ENCODE results near the gene HEATR5A.

HEATR5A gene

GRCh38 chr14:31391977-31392503, 28.3 kb downstream of the HEATR5A start:
- TF ChIP-seq RAD21 (IDR thresholded peaks at IDR 0.05; ENCODE audit: low read depth), result no peak
- TF ChIP-seq CEBPB (IDR thresholded peaks at IDR 0.05), result no peak

- no peak for TF ChIP-seq REST (IDR thresholded peaks at IDR 0.05; ENCODE audit: low read depth)
- TF ChIP-seq YY1 (IDR thresholded peaks at IDR 0.05; ENCODE audit: low read depth), result no peak
- no peak for TF ChIP-seq TEAD4 (IDR thresholded peaks at IDR 0.05)
- no peak for TF ChIP-seq FOXM1 (IDR thresholded peaks at IDR 0.05; ENCODE audit: borderline replicate concordance, low read depth)
- no peak for TF ChIP-seq NFIC (IDR thresholded peaks at IDR 0.05)
- TF ChIP-seq CEBPB (IDR thresholded peaks at IDR 0.05), result no peak
- TF ChIP-seq MAX (IDR thresholded peaks at IDR 0.05), result no peak
- TF ChIP-seq TCF12 (IDR thresholded peaks at IDR 0.05; ENCODE audit: low read depth), result no peak
- no peak for TF ChIP-seq ZBTB7A (IDR thresholded peaks at IDR 0.05; ENCODE audit: low read depth)
- TF ChIP-seq CREB1 (IDR thresholded peaks at IDR 0.05; ENCODE audit: low read depth), result no peak
- TF ChIP-seq USF1 (IDR thresholded peaks at IDR 0.05), result no peak
- no peak for TF ChIP-seq EP300 (IDR thresholded peaks at IDR 0.05; ENCODE audit: borderline replicate concordance)
- TF ChIP-seq EGR1 (IDR thresholded peaks at IDR 0.05), result no peak
- no peak for TF ChIP-seq TAF1 (IDR thresholded peaks at IDR 0.05; ENCODE audit: low read depth)
- no peak for TF ChIP-seq RAD21 (IDR thresholded peaks at IDR 0.05; ENCODE audit: low read depth)
These were observed 28.9 kb downstream of the HEATR5A start for GRCh38 chr14:31391473-31391872.

- TF ChIP-seq USF1 (IDR thresholded peaks at IDR 0.05), result no peak
- no peak for TF ChIP-seq NFIC (IDR thresholded peaks at IDR 0.05)
- no peak for TF ChIP-seq TCF12 (IDR thresholded peaks at IDR 0.05; ENCODE audit: low read depth)
- TF ChIP-seq TAF1 (IDR thresholded peaks at IDR 0.05; ENCODE audit: low read depth), result no peak
- no peak for TF ChIP-seq MAX (IDR thresholded peaks at IDR 0.05)
- no peak for TF ChIP-seq YY1 (IDR thresholded peaks at IDR 0.05; ENCODE audit: low read depth)
- TF ChIP-seq ZBTB7A (IDR thresholded peaks at IDR 0.05; ENCODE audit: low read depth), result no peak
These were observed 30.4 kb downstream of the HEATR5A start for GRCh38 chr14:31389946-31390345.

GRCh38 chr14:31388687-31389413, 31.5 kb downstream of the HEATR5A start:
- TF ChIP-seq TEAD4 (IDR thresholded peaks at IDR 0.05), result no peak
- no peak for TF ChIP-seq RAD21 (IDR thresholded peaks at IDR 0.05; ENCODE audit: low read depth)
- no peak for TF ChIP-seq NFIC (IDR thresholded peaks at IDR 0.05)
- no peak for TF ChIP-seq EP300 (IDR thresholded peaks at IDR 0.05; ENCODE audit: borderline replicate concordance)
- no peak for TF ChIP-seq TCF12 (IDR thresholded peaks at IDR 0.05; ENCODE audit: low read depth)
- no peak for TF ChIP-seq TAF1 (IDR thresholded peaks at IDR 0.05; ENCODE audit: low read depth)
- TF ChIP-seq FOXM1 (IDR thresholded peaks at IDR 0.05; ENCODE audit: borderline replicate concordance, low read depth), result no peak
- no peak for TF ChIP-seq EGR1 (IDR thresholded peaks at IDR 0.05)
- no peak for TF ChIP-seq ZBTB7A (IDR thresholded peaks at IDR 0.05; ENCODE audit: low read depth)
- no peak for TF ChIP-seq REST (IDR thresholded peaks at IDR 0.05; ENCODE audit: low read depth)
- no peak for TF ChIP-seq CEBPB (IDR thresholded peaks at IDR 0.05)
- no peak for TF ChIP-seq USF1 (IDR thresholded peaks at IDR 0.05)
- TF ChIP-seq MAX (IDR thresholded peaks at IDR 0.05), result no peak
- TF ChIP-seq CREB1 (IDR thresholded peaks at IDR 0.05; ENCODE audit: low read depth), result no peak
- no peak for TF ChIP-seq YY1 (IDR thresholded peaks at IDR 0.05; ENCODE audit: low read depth)

- no peak for TF ChIP-seq ZBTB7A (IDR thresholded peaks at IDR 0.05; ENCODE audit: low read depth)
- no peak for TF ChIP-seq FOXM1 (IDR thresholded peaks at IDR 0.05; ENCODE audit: borderline replicate concordance, low read depth)
- TF ChIP-seq TEAD4 (IDR thresholded peaks at IDR 0.05), result no peak
- no peak for TF ChIP-seq MAX (IDR thresholded peaks at IDR 0.05)
These were observed 33.3 kb downstream of the HEATR5A start for GRCh38 chr14:31387091-31387490.

Data from Ishikawa (cell line).